Tibial artery (tissue), 4 donors: ENCODE results near the gene IL24.

Experiments
- DNase-seq, 2 donors: peaks; one replicate each; pipeline ENCODE4 v3.0.0-alpha.2; 2019
- H3K27ac ChIP-seq, 2 donors: fragments of 200-600 bp; sonication (generic) in 1 of 2; 1 replicate in 1 of 2; 2 replicates in 1 of 2; pipeline ENCODE4 v1.5.1; 2018 to 2019; ENCODE audit warnings: mild to moderate bottlenecking in 1 of 2
- H3K27me3 ChIP-seq, 2 donors: fragments of 200-600 bp; sonication (generic) in 1 of 2; one replicate each; pipeline versions ENCODE4 v1.5.1 to v1.6.0; 2016 to 2019
- H3K36me3 ChIP-seq, 3 donors: fragments of 200-600 bp; sonication (generic) in 2 of 3; one replicate each; pipeline ENCODE4 v1.5.1; 2016 to 2019; ENCODE audit warnings: mild to moderate bottlenecking in 2 of 3
- H3K4me1 ChIP-seq, 4 donors: fragments of 200-600 bp; sonication (generic) in 2 of 4; 1 replicate in 3 of 4; 2 replicates in 1 of 4; pipeline ENCODE4 v1.5.1; 2016 to 2019
- H3K4me3 ChIP-seq, 2 donors: fragments of 200-600 bp; sonication (generic) in 1 of 2; 1 replicate in 1 of 2; 2 replicates in 1 of 2; pipeline ENCODE4 v1.5.1; 2018 to 2019; ENCODE audit warnings: mild to moderate bottlenecking in 2 of 2
- H3K9me3 ChIP-seq, 3 donors: fragments of 200-600 bp; sonication (generic) in 1 of 3; one replicate each; pipeline ENCODE4 v1.5.1; 2016 to 2019
- CTCF ChIP-seq, 2 experiments: fragments of 200-600 bp in 1 of 2; fragments of 450-650 bp in 1 of 2; IDR thresholded peaks; one replicate each; pipeline ENCODE4 v1.5.1; 2017 to 2019; ENCODE audit warnings: antibody characterized with exemption in 2 of 2, mild to moderate bottlenecking in 1 of 2, moderate library complexity in 1 of 2
- intact Hi-C: fragments of 100-400 bp; cut with DNase I; formaldehyde crosslinking; loops from one replicate; pipeline ENCODE4 v1.15.0; 2023; ENCODE audit warnings: low total_unique reads

Gene IL24

GRCh38 chr1:206939131-206939530 is 41.9 kb downstream of the IL24 start:
- intact Hi-C loops = no loop called here
- no peak for DNase-seq
- Histone ChIP-seq H3K27me3 (peaks cover 0 to 3% of the 10 kb centered on the region in 2 donors), H3K4me3 (no peak overlapping the region), H3K9me3 (no peaks in the 10 kb centered on the region), H3K27ac (no peak overlapping the region), H3K4me1 (no peaks in the 10 kb centered on the region), H3K36me3 (no peaks in the 10 kb centered on the region)
- TF ChIP-seq CTCF (IDR thresholded peaks at IDR 0.05) = no peak

GRCh38 chr1:206939841-206940587 is 42.8 kb downstream of the IL24 start:
- Histone ChIP-seq H3K27me3 (peaks cover 0 to 5% of the 10 kb centered on the region in 2 donors), H3K36me3 (no peaks in the 10 kb centered on the region), H3K4me3 (no peak overlapping the region), H3K4me1 (no peaks in the 10 kb centered on the region), H3K27ac (no peak overlapping the region), H3K9me3 (no peaks in the 10 kb centered on the region)
- no peak for DNase-seq
- TF ChIP-seq CTCF (IDR thresholded peaks at IDR 0.05) = no peak
- intact Hi-C loops = no loop called here

GRCh38 chr1:206940588-206940936 is 43.3 kb downstream of the IL24 start:
- no peak overlapping the region for H3K27ac ChIP-seq
- H3K36me3 ChIP-seq = no peaks in the 10 kb centered on the region
- DNase-seq = no peak
- intact Hi-C loops = no loop called here
- no peaks in the 10 kb centered on the region for H3K9me3 ChIP-seq
- H3K4me3 ChIP-seq = no peak overlapping the region
- peaks cover 0 to 11% of the 10 kb centered on the region in 2 donors for H3K27me3 ChIP-seq
- TF ChIP-seq CTCF (IDR thresholded peaks at IDR 0.05) = no peak
- no peaks in the 10 kb centered on the region for H3K4me1 ChIP-seq

GRCh38 chr1:206941766-206942418 is 44.6 kb downstream of the IL24 start:
- no peak for DNase-seq

GRCh38 chr1:206944703-206945102 is 47.5 kb downstream of the IL24 start:
- Histone ChIP-seq H3K27ac (no peak overlapping the region), H3K36me3 (no peaks in the 10 kb centered on the region), H3K4me1 (no peaks in the 10 kb centered on the region), H3K27me3 (peaks cover 0 to 27% of the 10 kb centered on the region in 2 donors), H3K4me3 (no peak overlapping the region), H3K9me3 (no peaks in the 10 kb centered on the region)
- no peak for TF ChIP-seq CTCF (IDR thresholded peaks at IDR 0.05)
- no peak for DNase-seq
- intact Hi-C loops = no loop called here

More at GRCh38 chr1:206941766-206942418, 44.6 kb downstream of the IL24 start:
- no peaks in the 10 kb centered on the region for H3K4me1 ChIP-seq
- no peak overlapping the region for H3K27ac ChIP-seq
- no peak for TF ChIP-seq CTCF (IDR thresholded peaks at IDR 0.05)
- intact Hi-C loops = no loop called here
- H3K9me3 ChIP-seq = no peaks in the 10 kb centered on the region
- no peaks in the 10 kb centered on the region for H3K36me3 ChIP-seq
- no peak overlapping the region for H3K4me3 ChIP-seq
- peaks cover 0 to 17% of the 10 kb centered on the region in 2 donors for H3K27me3 ChIP-seq
